ENCODE measurements around the gene TSPAN4.

The TSPAN4 gene

GRCh38 chr11:842370-843002 lies at the start of gene TSPAN4, which contains the start of gene POLR2L (continued):
- TF ChIP-seq ZNF202 (tag by site-specific recombination; IDR thresholded peaks at IDR 0.05; ENCODE audit: borderline replicate concordance) (no peak), ZNF274 (IDR thresholded peaks at IDR 0.05; ENCODE audit: low read length) (no peak), ZNF274 (tag by site-specific recombination; IDR thresholded peaks at IDR 0.05; ENCODE audit: borderline replicate concordance) (no peak), ZFP37 (tag by site-specific recombination; IDR thresholded peaks at IDR 0.05) (no peak), ZNF266 (tag by site-specific recombination; IDR thresholded peaks at IDR 0.05; ENCODE audit: low read depth) (no peak), GLI2 (tag by site-specific recombination; IDR thresholded peaks at IDR 0.05; ENCODE audit: borderline replicate concordance, low read depth) (no peak), PRDM10 (tag by site-specific recombination; IDR thresholded peaks at IDR 0.05) (peak; percentile 97), ZNF132 (tag by site-specific recombination; IDR thresholded peaks at IDR 0.05; ENCODE audit: borderline replicate concordance) (no peak), ZIC2 (tag by site-specific recombination; IDR thresholded peaks at IDR 0.05) (no peak), CTCF (tag by site-specific recombination; IDR thresholded peaks at IDR 0.05) (no peak), ZNF701 (tag by site-specific recombination; IDR thresholded peaks at IDR 0.05) (no peak), PRDM2 (tag by site-specific recombination; IDR thresholded peaks at IDR 0.05; ENCODE audit: borderline replicate concordance) (no peak), ZNF214 (tag by site-specific recombination; IDR thresholded peaks at IDR 0.05; ENCODE audit: borderline replicate concordance) (no peak), EGR2 (tag by site-specific recombination; IDR thresholded peaks at IDR 0.05; ENCODE audit: low read depth) (no peak), TSHZ1 (tag by site-specific recombination; IDR thresholded peaks at IDR 0.05; ENCODE audit: borderline replicate concordance) (no peak), ZNF184 (tag by site-specific recombination; IDR thresholded peaks at IDR 0.05) (no peak), ZNF660 (tag by site-specific recombination; IDR thresholded peaks at IDR 0.05) (peak; percentile 82), ZBTB10 (tag by site-specific recombination; IDR thresholded peaks at IDR 0.05) (no peak), ZNF629 (tag by site-specific recombination; IDR thresholded peaks at IDR 0.05) (no peak), SCRT2 (tag by site-specific recombination; IDR thresholded peaks at IDR 0.05) (peak; percentile 96)

Data from HEK293 (cell line).